GM12874 (cell line): ENCODE results near the gene KLF7.

Experiments used
- CTCF ChIP-seq: IDR thresholded peaks from 2 replicates; pipeline ENCODE4 v1.5.1; 2011; ENCODE audit warnings: low read depth, mild to moderate bottlenecking, control low read depth, low read length, moderate library complexity; ENCODE audit not compliant: insufficient read depth

KLF7 gene

GRCh38 chr2:207122651-207123334 lies 43.0 kb downstream of the KLF7 start:
- no peak for TF ChIP-seq CTCF

GRCh38 chr2:207121784-207122183 lies 44.0 kb downstream of the KLF7 start:
- no peak for TF ChIP-seq CTCF

- no peak for TF ChIP-seq CTCF
These were observed 46.7 kb downstream of the KLF7 start for GRCh38 chr2:207119048-207119447.

GRCh38 chr2:207117668-207118067 lies 48.1 kb downstream of the KLF7 start:
- no peak for TF ChIP-seq CTCF

GRCh38 chr2:207115715-207116364 lies 49.9 kb downstream of the KLF7 start:
- TF ChIP-seq CTCF, result no peak

- no peak for TF ChIP-seq CTCF
These were observed 52.3 kb downstream of the KLF7 start for GRCh38 chr2:207113414-207113813.

GRCh38 chr2:207112785-207113184 lies 53.0 kb downstream of the KLF7 start:
- no peak for TF ChIP-seq CTCF
